Pancreas (tissue), 10 donors: ENCODE results near the gene NSUN6. TPM values are rescaled to one million over a fixed set of nuclear protein-coding genes. Genes with fewer than 3 reads are reported as not detected.

ENCODE experiments used
- ATAC-seq, 4 donors: fragments of 200-7000 bp; cut with Tn5 transposase; one replicate each; pipeline versions ENCODE4 v1.8.0 to v1.9.1; 2020; ENCODE audit warnings: mild to moderate bottlenecking in 4 of 4, moderate library complexity in 4 of 4
- DNase-seq, 6 donors: peaks; one replicate each; pipeline ENCODE4 v3.0.0-alpha.2; 2020
- FAIRE-seq: peaks from 2 replicates; lab custom pipeline; 2012; peaks lifted over from hg19 to GRCh38; lab: Jason Lieb, UNC
- H3K27ac ChIP-seq, 4 donors: fragments of 200-600 bp; sonication (generic); 1 replicate in 3 of 4; 2 replicates in 1 of 4; pipeline versions ENCODE4 v1.5.0 to v1.8.0; 2020
- H3K27me3 ChIP-seq, 4 donors: fragments of 200-600 bp; one replicate each; pipeline ENCODE4 v1.8.0; 2021
- H3K36me3 ChIP-seq, 3 donors: fragments of 200-600 bp; sonication (generic) in 1 of 3; one replicate each; pipeline versions ENCODE4 v1.5.0 to v1.8.0; 2020 to 2021
- H3K4me1 ChIP-seq, 3 donors: fragments of 200-600 bp; one replicate each; pipeline ENCODE4 v1.8.0; 2021
- H3K4me3 ChIP-seq, 4 donors: fragments of 200-600 bp; sonication (generic) in 2 of 4; one replicate each; pipeline versions ENCODE4 v1.5.0 to v1.8.0; 2020 to 2021
- H3K9me3 ChIP-seq, 4 donors: fragments of 200-600 bp; one replicate each; pipeline ENCODE4 v1.8.0; 2021
- WGBS, 2 donors: extraction: QIAGEN DNeasy Blood & Tissue Kit; methylation state at CpG; one replicate each; pipeline ENCODE4 v1.1.7; 2013; 5-methylcytosine and 5-hydroxymethylcytosine counted together
- intact Hi-C, 3 donors: fragments of 100-400 bp; cut with DNase I; formaldehyde crosslinking; loops; one replicate each; pipeline versions ENCODE4 v1.11.1 to v1.14.2; 2022
- polyA plus RNA-seq, 2 donors: library from polyadenylated mRNA; stranded (reverse); fragments of 200-250 nt; gene quantifications; one replicate each; pipeline ENCODE4 v1.2.3, GENCODE V29; 2013
- total RNA-seq, 6 donors: library from RNA; stranded (reverse); fragmentation: NEBNext Ultra II Directional in 4 of 6; extraction: Animal tissue kit (Norgen Biotek cat#: 25700) in 4 of 6; gene quantifications; one replicate each; pipeline versions ENCODE4 v1.2.1 to v1.2.4, GENCODE V29; 2021 to 2023
- TF ChIP-seq, protein P1 (sequence below), 4 donors: fragments of 200-600 bp; sonication (generic) in 3 of 4; IDR thresholded peaks; one replicate each; pipeline versions ENCODE4 v1.5.0 to v1.8.0; 2021; ENCODE audit warnings: antibody characterized with exemption in 4 of 4
- donor health status: healthy with polysubstance abuse.
- donor health status: DM: no; HTN: no; CAD: no; lungs with moderate emphysema.
- donor health status: DM: no; HTN: no; CAD: no.
- donor health status: control.
- donor health status: control.
- donor health status: Bipolar disorder and iron deficiency.
- donor health status: DM: yes; HTN: yes; CAD: no.
- donor health status: DM: no; HTN: no; CAD: no.
- donor health status: DM: no; HTN: no; CAD: no.
- donor health status: DM: yes; HTN: yes; CAD: no.

NSUN6 gene, protein sequence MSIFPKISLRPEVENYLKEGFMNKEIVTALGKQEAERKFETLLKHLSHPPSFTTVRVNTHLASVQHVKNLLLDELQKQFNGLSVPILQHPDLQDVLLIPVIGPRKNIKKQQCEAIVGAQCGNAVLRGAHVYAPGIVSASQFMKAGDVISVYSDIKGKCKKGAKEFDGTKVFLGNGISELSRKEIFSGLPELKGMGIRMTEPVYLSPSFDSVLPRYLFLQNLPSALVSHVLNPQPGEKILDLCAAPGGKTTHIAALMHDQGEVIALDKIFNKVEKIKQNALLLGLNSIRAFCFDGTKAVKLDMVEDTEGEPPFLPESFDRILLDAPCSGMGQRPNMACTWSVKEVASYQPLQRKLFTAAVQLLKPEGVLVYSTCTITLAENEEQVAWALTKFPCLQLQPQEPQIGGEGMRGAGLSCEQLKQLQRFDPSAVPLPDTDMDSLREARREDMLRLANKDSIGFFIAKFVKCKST
- 10 to 100 TPM in 1 of 6 donors, 1 to 10 TPM in 5; 7.3 to 11.6 (median 8.5) TPM for total RNA-seq
- polyA plus RNA-seq: 10 to 100 TPM in 1 of 2 donors, 1 to 10 TPM in 1; 8.4 to 16.5 TPM

DNA sequence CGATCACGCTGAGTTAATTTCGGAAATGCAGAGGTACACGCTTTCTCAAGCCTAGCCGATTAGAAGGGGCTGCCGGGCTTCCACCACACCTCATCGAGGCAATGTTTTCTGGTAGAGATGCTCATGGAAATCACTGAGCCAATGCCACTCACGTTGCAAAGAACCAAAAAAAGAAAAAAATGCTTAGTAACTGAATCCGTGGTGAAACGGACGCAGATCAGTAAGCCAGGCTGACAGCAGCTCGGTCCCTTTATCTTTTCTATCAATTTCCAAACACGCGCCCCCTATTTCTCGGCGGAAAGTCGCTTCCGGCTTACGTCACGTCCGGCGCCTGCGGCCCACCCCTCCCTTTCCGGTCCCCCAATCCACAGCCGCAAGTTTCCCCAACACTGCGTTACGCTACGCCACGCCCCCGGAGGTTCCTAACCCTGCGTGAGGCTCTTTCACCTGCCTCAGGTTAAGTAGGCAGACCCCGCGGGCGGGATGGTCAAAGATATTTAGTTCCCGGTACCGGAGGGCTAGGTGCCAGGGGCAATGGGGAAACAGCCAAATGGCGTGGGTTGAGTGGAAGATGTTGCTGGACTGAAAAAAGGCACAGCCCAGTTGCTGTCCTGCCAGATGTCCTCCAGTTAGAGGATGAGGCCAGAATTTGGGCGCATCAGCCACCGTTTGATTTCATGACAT is at the start of gene NSUN6:
NSUN6 (minus strand) TSS at position 264 of the 684 bp plus-strand sequence. CDS start 384 bp downstream, outside the sequence.
- TF ChIP-seq, protein P1, sequence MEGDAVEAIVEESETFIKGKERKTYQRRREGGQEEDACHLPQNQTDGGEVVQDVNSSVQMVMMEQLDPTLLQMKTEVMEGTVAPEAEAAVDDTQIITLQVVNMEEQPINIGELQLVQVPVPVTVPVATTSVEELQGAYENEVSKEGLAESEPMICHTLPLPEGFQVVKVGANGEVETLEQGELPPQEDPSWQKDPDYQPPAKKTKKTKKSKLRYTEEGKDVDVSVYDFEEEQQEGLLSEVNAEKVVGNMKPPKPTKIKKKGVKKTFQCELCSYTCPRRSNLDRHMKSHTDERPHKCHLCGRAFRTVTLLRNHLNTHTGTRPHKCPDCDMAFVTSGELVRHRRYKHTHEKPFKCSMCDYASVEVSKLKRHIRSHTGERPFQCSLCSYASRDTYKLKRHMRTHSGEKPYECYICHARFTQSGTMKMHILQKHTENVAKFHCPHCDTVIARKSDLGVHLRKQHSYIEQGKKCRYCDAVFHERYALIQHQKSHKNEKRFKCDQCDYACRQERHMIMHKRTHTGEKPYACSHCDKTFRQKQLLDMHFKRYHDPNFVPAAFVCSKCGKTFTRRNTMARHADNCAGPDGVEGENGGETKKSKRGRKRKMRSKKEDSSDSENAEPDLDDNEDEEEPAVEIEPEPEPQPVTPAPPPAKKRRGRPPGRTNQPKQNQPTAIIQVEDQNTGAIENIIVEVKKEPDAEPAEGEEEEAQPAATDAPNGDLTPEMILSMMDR (IDR thresholded peaks at IDR 0.05): no peak
- intact Hi-C loops: no loop called here
- 1% methylated on average over 38 to 39 of the region's 39 CpGs for WGBS, 2 donors

DNA sequence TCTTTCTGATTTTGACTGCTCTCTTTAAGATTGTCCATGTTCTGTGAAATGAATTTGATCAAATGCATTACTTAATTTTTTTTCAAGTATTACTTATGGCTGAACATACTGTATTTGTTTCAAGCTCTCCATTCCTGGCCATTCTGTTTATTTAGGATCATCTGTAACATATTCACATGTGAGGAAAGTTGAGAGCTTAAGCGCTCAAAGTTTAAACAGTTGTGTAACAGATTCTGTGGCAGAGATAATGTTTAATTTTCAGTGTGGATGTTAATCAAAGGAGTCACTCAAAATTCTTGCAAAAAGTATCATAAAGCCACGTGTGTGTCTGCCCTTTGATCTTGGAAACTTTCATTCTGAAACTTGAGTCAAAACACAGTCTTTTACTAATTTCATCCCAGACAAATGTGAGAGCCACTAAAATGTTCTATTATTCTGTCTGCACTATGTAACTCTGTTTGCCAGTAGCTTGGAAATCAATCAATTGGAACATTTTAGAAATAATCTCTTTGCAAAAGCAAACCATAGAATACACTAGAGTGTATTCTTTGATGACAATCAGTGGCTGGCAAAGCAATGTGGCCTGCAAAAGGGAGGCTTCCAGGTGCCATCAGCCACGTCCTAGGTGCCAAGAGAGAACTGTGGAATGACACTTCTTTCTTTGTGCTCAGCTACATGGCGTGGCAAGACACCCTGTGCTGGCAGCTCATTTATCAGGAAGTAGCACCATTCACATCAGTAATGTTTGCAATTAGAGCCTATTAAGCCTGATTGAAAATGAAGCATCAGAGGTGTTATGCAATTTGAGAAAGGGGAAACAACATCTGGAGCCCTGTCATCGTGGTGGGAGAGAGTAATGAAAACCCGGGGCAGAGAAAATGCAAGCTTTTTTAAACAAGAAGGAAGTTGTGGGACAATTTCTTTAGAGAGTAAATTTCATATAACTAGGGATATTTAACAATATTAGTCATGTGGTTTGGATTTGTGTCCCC is 48.8 kb upstream of the NSUN6 start:
- ATAC-seq (no peak), DNase-seq (no peak), FAIRE-seq (no peak)
- TF ChIP-seq, protein P1 (IDR thresholded peaks at IDR 0.05): no peak
- H3K9me3 ChIP-seq: no peaks in the 10 kb centered on the region
- H3K36me3 ChIP-seq: no peaks in the 10 kb centered on the region
- intact Hi-C loops: no loop called here
- no peak overlapping the region for H3K4me3 ChIP-seq
- H3K4me1 ChIP-seq: no peaks in the 10 kb centered on the region
- no peaks in the 10 kb centered on the region for H3K27me3 ChIP-seq
- H3K27ac ChIP-seq: no peak overlapping the region
- 44 to 53% methylated on average over 6 of the region's 6 CpGs for WGBS, 2 donors

More for the DNA sequence above, at the start of gene NSUN6:
- DNase-seq (peak; percentile 92 to 94 (median 92)), ATAC-seq (peak; percentile 98 to 99 (median 99)), FAIRE-seq (peak; percentile 45)
- Histone ChIP-seq H3K4me3 (peak within 1 kb of the TSS; percentile 47 to 67 (median 56)), H3K36me3 (peaks cover 0 to 5% (median 0%) of the 10 kb centered on the region in 3 donors), H3K9me3 (no peaks in the 10 kb centered on the region), H3K4me1 (peaks cover 0 to 12% (median 3%) of the 10 kb centered on the region in 3 donors), H3K27me3 (no peaks in the 10 kb centered on the region), H3K27ac (peak within 1 kb of the TSS; percentile 67 to 97 (median 82))

DNA sequence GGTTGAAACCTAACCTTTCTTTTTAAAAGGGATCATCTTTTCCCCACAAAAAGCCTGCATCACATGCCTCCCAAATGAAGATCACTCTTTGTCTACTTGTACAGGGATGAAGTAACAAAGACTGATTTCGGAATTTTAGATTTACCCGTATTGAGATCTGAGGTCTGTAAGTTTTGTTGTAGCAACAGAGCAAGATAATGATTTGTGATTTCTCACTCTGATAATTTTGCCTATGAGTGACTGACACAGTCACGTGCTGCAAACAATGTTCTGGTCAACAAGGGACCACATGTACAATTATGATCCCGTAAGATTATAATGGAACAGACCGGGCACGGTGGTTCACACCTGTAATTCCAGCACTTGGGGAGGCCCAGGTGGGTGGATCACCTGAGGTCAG is 39.2 kb upstream of the NSUN6 start:
- no peaks in the 10 kb centered on the region for H3K9me3 ChIP-seq
- FAIRE-seq: no peak
- no peaks in the 10 kb centered on the region for H3K4me1 ChIP-seq
- WGBS, 2 donors: 79 to 87% methylated on average over 6 of the region's 6 CpGs
- no peak overlapping the region for H3K27ac ChIP-seq
- no peak for DNase-seq
- intact Hi-C loops: no loop called here
- no peaks in the 10 kb centered on the region for H3K36me3 ChIP-seq
- TF ChIP-seq, protein P1 (IDR thresholded peaks at IDR 0.05): no peak
- no peak for ATAC-seq
- H3K4me3 ChIP-seq: no peak overlapping the region
- H3K27me3 ChIP-seq: no peaks in the 10 kb centered on the region

DNA sequence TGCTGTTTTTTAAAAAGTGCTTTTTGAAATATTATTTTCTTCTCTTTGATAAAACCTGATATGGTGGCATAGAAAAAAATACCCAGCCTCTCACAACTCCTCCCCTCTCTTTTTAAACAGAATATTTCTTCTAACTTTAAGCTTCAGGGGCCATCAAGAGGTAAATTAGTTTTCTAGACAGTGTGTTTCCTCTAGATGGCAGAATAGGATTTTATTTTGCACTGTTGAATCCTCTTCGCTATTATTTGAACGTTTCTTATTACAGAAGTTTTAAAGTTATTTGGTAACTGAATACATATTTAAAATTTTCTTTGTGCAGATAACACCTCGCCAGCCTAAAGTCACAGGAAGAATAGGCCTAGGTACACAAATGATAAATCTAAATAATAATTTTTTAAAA is 38.1 kb upstream of the NSUN6 start:
- no peaks in the 10 kb centered on the region for H3K36me3 ChIP-seq
- intact Hi-C loops: no loop called here
- WGBS, 2 donors: 4 to 8% methylated on average over 3 of the region's 3 CpGs
- H3K27ac ChIP-seq: no peak overlapping the region
- no peaks in the 10 kb centered on the region for H3K4me1 ChIP-seq
- H3K27me3 ChIP-seq: no peaks in the 10 kb centered on the region
- FAIRE-seq (no peak), DNase-seq (no peak), ATAC-seq (peak in 1 of 4 donors; percentile 44)
- H3K4me3 ChIP-seq: no peak overlapping the region
- TF ChIP-seq, protein P1 (IDR thresholded peaks at IDR 0.05): peak in 2 of 4 donors; percentile 8 to 9
- H3K9me3 ChIP-seq: no peaks in the 10 kb centered on the region
